Cardiac fibroblast (primary cell): ENCODE results near the gene FDX2.
A peak's percentile ranks its signal among the peaks of the same experiment; 100 is the strongest.

Source experiments
- DNase-seq, 2 donors: peaks; one replicate each; pipeline versions ENCODE4 v3.0.0 to v3.0.0-alpha.2; 2010; ENCODE audit warnings: low read depth in 2 of 2
- H3K4me3 ChIP-seq, 2 donors: replicated peaks in 1 of 2; 1 replicate in 1 of 2; 2 replicates in 1 of 2; pipeline ENCODE4 v1.5.1; 2011; ENCODE audit warnings: low read depth in 2 of 2, low read length in 2 of 2, mild to moderate bottlenecking in 2 of 2, moderate library complexity in 1 of 2
- TF ChIP-seq, protein P1 (sequence below): IDR thresholded peaks from one replicate; pipeline ENCODE4 v1.5.1; 2011; ENCODE audit warnings: low read depth, mild to moderate bottlenecking, low read length, inconsistent platforms

FDX2 gene

DNA sequence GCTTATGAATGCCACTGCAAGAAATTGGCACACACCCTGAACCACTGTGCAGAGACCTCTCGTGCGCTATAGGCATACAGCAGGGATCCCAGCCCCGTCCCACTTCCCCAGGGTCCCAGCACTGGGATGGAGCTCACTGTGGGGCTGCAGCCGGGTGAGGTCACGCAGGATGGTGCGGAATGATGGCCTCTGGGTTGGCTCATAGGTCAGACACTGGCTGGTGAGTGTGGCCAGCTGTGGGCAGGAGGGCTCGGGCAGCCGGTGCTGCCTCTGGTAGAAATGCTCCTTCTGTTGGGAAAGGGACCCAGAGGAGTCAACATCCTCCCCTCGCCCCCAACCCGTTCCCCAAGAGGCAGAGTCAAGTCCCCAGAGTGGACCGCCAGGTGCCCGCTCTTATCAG, 40.6 kb upstream of the FDX2 start:
- TF ChIP-seq, protein P1, sequence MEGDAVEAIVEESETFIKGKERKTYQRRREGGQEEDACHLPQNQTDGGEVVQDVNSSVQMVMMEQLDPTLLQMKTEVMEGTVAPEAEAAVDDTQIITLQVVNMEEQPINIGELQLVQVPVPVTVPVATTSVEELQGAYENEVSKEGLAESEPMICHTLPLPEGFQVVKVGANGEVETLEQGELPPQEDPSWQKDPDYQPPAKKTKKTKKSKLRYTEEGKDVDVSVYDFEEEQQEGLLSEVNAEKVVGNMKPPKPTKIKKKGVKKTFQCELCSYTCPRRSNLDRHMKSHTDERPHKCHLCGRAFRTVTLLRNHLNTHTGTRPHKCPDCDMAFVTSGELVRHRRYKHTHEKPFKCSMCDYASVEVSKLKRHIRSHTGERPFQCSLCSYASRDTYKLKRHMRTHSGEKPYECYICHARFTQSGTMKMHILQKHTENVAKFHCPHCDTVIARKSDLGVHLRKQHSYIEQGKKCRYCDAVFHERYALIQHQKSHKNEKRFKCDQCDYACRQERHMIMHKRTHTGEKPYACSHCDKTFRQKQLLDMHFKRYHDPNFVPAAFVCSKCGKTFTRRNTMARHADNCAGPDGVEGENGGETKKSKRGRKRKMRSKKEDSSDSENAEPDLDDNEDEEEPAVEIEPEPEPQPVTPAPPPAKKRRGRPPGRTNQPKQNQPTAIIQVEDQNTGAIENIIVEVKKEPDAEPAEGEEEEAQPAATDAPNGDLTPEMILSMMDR, result no peak
- no peak overlapping the region for H3K4me3 ChIP-seq
- no peak for DNase-seq

DNA sequence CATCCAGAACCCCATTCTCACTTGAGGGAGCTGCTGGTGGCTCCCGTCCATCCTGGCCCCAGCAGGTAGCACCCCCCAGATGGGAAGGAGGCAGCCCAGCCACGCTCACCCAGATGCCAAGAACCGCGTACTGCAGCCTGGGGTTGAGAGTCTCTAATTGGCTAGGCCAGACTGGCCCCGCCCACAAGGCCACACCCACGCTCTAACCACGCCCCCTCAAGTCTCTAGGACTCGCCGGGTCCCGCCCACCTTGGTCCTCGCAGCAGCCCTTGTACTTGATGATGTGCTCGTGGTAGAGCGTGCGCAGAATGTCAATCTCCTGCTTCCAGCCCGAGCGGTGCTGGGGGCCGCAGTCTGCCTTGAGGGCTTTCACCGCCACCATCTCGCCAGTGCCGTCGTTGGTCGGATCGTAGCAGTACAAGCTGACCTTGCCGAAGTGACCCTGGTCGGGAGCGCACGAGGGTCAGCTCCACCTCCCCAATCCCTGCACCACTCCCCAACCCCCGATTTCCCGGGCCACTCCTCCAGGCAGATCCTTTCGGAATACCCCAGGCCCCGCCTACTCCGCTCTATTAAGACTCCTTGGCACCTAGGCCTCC, 38.1 kb upstream of the FDX2 start:
- DNase-seq, result peak; percentile 19 to 46
- TF ChIP-seq, protein P1, result no peak
- H3K4me3 ChIP-seq, result no peak overlapping the region

DNA sequence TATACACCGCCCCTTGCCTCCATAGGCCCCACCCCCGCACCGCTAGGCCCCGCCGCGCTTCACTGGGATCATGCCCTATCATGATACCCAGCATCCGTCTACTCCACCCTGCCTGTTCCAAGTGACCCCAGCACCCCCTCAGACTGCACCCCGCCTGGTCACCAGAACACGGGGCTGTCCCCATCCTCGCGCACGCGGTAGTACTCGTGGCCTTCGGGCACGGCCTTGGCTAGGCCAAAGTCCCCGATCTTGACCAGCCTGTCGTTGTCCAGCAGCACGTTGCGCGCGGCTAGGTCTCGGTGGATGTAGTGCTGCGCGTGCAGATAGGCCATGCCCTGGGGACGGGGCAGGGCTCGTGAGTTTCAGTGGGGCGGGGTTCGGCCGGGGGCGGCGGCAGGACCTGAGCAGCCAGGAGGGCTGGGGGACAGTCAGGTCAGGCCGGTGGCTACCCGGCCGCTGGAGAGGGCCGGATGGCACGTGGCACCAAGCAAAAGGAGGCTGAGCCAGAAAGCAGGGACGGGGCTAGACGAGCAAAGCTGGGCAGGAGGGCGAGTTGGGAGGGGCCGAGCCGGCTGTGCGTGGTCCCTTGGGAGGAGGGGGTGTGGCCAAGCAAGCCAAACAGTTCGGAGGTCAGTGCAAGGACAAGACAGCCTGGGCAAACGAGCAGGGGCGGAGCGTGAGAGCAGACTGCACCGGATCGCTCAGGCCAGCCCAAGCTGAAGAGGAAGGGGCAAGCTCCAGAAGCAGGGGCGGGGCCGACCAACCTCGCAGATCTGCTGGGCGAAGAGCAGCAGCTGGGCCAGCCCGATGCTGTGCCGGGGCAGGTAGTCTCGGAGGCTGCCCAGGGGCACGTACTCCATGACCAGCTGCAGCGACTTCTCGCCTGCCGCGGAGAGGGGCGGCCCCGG, 37.2 kb upstream of the FDX2 start:
- TF ChIP-seq, protein P1, result no peak
- no peak overlapping the region for H3K4me3 ChIP-seq
- peak; percentile 40 to 50 for DNase-seq

DNA sequence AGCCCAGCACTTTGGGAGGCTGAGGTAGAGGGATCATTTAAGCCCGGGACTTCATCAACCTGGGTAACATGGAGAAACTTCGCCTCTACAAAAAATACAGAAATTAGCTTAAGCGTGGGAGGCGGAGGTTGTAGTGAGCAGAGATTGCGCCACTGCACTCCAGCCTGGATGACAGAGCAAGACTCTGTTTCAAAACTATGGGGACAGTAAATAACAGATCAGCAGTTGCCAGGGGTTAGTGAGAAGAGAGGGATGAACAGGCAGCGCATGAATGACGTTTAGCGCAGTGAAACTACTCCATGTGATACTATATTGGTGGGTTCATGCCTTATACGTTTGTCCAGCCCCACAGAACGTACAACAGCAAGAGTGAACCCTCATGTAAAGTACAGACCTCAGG, 30.7 kb upstream of the FDX2 start:
- TF ChIP-seq, protein P1, result no peak
- DNase-seq, result peak; percentile 42 to 63

GRCh38 chr19:10344780-10345179, 29.0 kb upstream of the FDX2 start:
- TF ChIP-seq, protein P1, result no peak
- peak in 1 of 2 donors; percentile 9 for DNase-seq
- H3K4me3 ChIP-seq, result no peak overlapping the region

More for the DNA sequence above, 30.7 kb upstream of the FDX2 start:
- no peak overlapping the region for H3K4me3 ChIP-seq

DNA sequence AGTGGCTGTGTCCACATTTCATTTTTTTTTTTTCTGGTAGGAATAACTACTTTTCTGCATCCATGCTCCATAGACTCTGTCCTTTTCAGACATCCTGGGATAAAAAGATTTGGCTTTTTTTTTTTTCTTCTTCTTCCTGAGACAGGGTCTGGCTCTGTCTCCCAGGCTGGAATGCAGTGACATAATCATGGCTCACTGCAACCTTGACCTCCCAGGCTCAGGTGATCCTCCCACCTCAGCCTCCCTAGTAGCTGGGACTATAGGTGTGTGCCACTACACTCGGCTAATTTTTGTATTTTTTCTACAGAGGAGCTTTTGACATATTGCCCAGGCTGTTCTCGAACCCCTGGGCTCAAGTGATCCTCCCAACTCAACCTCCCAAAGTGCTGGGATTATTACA, 27.7 kb upstream of the FDX2 start:
- TF ChIP-seq, protein P1, result no peak
- H3K4me3 ChIP-seq, result no peak overlapping the region
- no peak for DNase-seq
